ENCODE measurements around the gene PSMG3. TPM values are rescaled to one million over a fixed set of nuclear protein-coding genes. Genes with fewer than 3 reads are reported as not detected.

The PSMG3 gene
- total RNA-seq, 1 donor from 2014 or later = 79.8 TPM

DNA sequence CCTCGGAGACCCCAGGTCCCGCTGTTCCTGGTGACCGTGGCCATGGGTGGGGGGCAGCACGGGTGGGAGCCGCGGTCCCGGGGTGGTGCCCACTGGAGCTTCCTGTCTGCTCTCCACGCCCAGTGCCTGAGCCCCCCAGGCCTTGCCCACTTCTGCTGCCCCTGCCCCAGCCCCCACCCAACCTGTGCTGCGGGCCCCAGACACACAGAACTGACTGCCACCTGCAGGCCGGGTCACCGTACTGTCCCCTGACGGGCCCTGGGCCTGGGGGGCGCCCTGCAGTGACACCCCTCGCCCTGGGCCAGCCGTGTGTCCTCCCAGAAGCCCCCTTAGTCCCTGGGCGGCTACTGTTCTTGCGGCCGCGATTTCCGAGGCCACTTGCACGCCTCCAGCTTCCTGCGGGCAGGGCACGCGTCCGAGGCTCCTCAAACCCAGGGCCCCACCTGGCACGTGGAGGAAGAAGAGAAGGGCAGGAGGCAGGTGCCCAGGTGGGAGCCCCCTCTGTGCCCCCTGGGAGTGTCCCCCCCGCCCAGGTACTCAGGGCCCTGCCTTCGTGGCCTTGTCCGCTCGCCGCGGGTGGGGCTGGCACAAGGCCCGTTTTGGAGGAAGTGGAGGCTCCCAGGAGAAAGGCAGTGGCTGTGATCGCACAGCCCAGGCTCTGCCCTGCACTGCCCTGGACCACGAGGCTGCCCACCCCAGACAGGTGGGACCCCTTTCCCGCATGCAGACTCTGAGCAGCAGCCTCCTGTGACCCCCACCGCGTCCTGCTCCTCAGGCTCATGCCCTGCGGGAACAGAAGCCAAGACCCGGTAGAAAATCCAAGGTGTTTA, 24.2 kb downstream of the PSMG3 start:
- Histone ChIP-seq H3K4me3 (ENCODE audit: low read depth, low read length) (no peak overlapping the region), H3K27me3 (ENCODE audit: control insufficient read depth, insufficient read depth, low read length) (no peaks in the 10 kb centered on the region), H3K36me3 (ENCODE audit: control insufficient read depth, insufficient read depth, low read length) (no peaks in the 10 kb centered on the region)
- no peak for DNase-seq (ENCODE audit: low read depth)
- no peak for TF ChIP-seq CTCF (IDR thresholded peaks at IDR 0.05; ENCODE audit: insufficient read depth, low read length, poor library complexity, severe bottlenecking)

- Histone ChIP-seq H3K4me3 (ENCODE audit: low read depth, low read length) (no peak overlapping the region), H3K36me3 (ENCODE audit: control insufficient read depth, insufficient read depth, low read length) (no peaks in the 10 kb centered on the region), H3K27me3 (ENCODE audit: control insufficient read depth, insufficient read depth, low read length) (no peaks in the 10 kb centered on the region)
- no peak for TF ChIP-seq CTCF (IDR thresholded peaks at IDR 0.05; ENCODE audit: insufficient read depth, low read length, poor library complexity, severe bottlenecking)
- no peak for DNase-seq (ENCODE audit: low read depth)
These were observed 24.9 kb downstream of the PSMG3 start for GRCh38 chr7:1544896-1545416.

DNA sequence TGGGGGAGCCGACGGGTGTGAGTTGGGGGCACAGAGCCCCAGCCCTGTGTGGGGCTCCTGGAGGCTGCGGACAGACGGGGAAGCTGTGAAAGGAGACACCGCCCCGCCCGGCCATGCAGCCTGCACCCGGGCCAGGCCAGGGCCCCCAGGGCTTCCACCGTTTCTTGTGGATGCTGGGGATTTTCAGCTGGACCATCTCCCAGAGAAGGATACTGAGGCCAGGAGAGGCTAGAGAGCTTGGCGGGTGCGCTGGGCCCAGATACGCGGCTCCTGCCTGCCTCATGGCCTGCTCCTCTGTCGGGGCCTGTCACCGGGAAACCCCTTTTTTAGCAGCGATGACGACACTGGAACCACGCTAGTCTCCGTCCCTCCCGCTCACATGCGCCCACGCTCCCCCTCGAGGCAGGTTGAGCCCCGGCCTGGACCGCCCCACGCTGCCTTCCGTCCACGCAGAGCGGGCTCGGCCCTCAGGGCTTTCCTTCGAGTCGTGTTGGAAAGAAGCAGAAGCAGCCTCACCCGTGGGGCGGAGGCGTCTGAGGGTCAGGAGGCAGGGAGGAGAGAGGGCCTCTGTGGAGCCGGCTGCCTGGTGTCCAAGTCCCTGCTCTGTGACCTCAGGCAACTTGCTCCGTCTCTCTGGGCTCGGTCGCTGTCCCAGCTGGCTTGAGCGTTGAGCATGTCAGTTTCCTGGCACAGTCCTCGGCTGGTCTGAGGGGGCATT, 25.5 kb downstream of the PSMG3 start:
- DNase-seq (ENCODE audit: low read depth) = no peak
- H3K36me3 ChIP-seq (ENCODE audit: control insufficient read depth, insufficient read depth, low read length) = no peaks in the 10 kb centered on the region
- no peak for TF ChIP-seq CTCF (IDR thresholded peaks at IDR 0.05; ENCODE audit: insufficient read depth, low read length, poor library complexity, severe bottlenecking)
- H3K4me3 ChIP-seq (ENCODE audit: low read depth, low read length) = no peak overlapping the region
- H3K27me3 ChIP-seq (ENCODE audit: control insufficient read depth, insufficient read depth, low read length) = no peaks in the 10 kb centered on the region

DNA sequence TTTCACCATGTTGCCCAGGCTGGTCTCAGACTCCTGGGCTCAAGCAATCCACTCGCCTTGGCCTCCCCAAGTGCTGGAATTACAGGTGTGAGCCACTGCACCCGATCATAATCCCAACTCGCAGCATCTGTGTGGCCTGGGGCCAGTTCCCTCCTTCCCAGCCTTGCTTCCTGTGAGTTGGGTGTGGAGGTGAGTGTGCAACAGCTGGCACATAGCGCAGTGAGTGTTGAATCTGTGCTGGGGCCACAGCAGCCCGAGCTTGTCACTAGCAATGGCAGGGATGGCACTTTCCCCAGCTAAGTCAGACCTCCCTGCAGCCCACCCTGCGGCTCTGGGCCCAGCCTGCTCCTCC, 26.0 kb downstream of the PSMG3 start:
- no peak for DNase-seq (ENCODE audit: low read depth)
- no peak for TF ChIP-seq CTCF (IDR thresholded peaks at IDR 0.05; ENCODE audit: insufficient read depth, low read length, poor library complexity, severe bottlenecking)
- Histone ChIP-seq H3K27me3 (ENCODE audit: control insufficient read depth, insufficient read depth, low read length) (no peaks in the 10 kb centered on the region), H3K4me3 (ENCODE audit: low read depth, low read length) (no peak overlapping the region), H3K36me3 (ENCODE audit: control insufficient read depth, insufficient read depth, low read length) (no peaks in the 10 kb centered on the region)

DNA sequence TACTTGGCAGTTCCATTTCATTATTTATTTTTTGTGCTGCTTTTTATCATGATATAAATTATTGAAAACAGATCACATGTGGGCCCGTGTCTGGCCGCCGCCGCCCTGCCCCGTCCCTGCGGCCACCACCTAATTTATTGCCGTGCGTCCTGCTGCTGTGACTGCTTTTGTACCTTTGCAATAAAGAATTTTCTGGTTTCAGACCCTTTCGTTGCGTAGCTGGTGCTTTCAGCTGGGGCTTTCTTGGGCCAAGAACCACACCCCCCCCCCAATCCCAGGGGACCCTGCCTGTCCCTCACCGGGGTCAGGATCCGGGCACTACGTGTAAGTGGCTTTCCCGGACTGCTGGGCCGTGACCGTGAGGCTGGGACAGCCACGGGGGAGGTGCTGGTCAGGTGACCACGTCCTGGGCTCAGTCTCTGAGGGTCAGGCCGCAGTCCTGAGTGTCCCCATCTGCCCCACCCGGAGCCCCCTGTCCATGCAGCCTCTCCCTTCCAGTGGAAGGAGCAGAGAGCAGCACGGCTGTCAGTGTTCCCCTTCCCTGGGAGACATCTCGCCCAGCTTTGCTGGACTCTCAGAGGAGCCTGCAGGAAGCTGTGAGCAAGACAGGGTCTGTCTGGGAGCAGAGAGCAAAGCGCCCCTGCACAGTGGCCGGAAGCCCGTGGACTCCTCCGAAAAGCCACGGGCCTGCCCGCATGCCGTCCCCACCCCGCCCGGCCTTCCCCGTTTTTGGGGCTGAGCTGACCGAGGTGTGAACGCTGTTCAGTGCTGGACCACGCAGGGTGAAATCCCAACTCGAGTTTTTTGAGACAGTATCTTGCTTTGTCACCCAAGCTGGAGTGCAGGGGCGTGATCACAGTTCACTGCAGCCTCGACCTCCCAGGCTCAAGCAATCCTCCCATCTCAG, 26.7 kb downstream of the PSMG3 start:
- Histone ChIP-seq H3K36me3 (ENCODE audit: control insufficient read depth, insufficient read depth, low read length) (no peaks in the 10 kb centered on the region), H3K27me3 (ENCODE audit: control insufficient read depth, insufficient read depth, low read length) (no peaks in the 10 kb centered on the region), H3K4me3 (ENCODE audit: low read depth, low read length) (no peak overlapping the region)
- no peak for TF ChIP-seq CTCF (IDR thresholded peaks at IDR 0.05; ENCODE audit: insufficient read depth, low read length, poor library complexity, severe bottlenecking)
- DNase-seq (ENCODE audit: low read depth) = no peak

Data from kidney epithelial cell (primary cell).